ENCODE measurements around the gene PRR20C. TPM values are rescaled to one million over a fixed set of nuclear protein-coding genes. Genes with fewer than 3 reads are reported as not detected.

PRR20C gene
- polyA plus RNA-seq, 1 of the 3 experiments (the other 2 are of a cell fraction), result not detected

DNA sequence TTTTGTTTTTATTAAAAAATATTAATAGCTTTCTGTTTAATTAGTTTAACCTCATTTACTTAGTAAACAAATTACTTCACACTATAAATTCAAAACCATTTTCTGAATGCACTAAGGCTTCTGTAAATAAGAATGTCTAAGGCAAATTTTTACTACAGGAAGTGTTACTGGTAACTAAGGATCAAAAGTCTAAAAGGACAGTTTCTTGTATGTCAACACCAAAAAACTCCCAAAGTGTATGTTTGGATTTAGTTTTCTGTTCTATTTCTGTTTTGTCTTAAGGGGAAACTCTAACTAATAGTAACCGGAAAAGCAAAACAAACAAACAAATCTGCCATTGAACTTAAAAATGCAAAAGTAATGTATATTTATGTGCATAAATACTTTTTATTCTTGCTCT lies 37.8 kb downstream of the PRR20C start:
- Histone ChIP-seq H3K4me1 (ENCODE audit: control insufficient read depth in 1 of 2, insufficient read depth in 2 of 2, low read depth in 1 of 2, low read length in 1 of 2) (no peaks in the 10 kb centered on the region), H3K4me2 (no peak overlapping the region), H3K9me3 (no peaks in the 10 kb centered on the region; the same call in 1 of the 2 replicates), H3K36me3 (replicated peaks in 1 of 2; ENCODE audit: control insufficient read depth in 1 of 2, insufficient read depth in 2 of 2, low read length in 1 of 2) (no peaks in the 10 kb centered on the region), H3F3A (replicated peaks; ENCODE audit: insufficient read depth) (no peaks in the 10 kb centered on the region), H2AFZ (ENCODE audit: low read depth) (no peak overlapping the region), H3K9me2 (0 out of 2 replicates have a peak, but pooled peaks cover 2% of the 10 kb centered on the region), H3K27ac (ENCODE audit: low read depth in 2 of 2, low read length in 1 of 2) (no peak overlapping the region), H3K79me2 (ENCODE audit: insufficient read depth) (no peaks in the 10 kb centered on the region), H4K20me1 (ENCODE audit: insufficient read depth) (no peaks in the 10 kb centered on the region), H3K4me3 (ENCODE audit: low read depth in 2 of 2, low read length in 1 of 2) (no peak overlapping the region), H3K27me3 (ENCODE audit: insufficient read depth) (no peaks in the 10 kb centered on the region), H3K9ac (no peak overlapping the region)
- CTCF ChIA-PET, result no interaction called here
- WGBS (ENCODE audit: low lambda C conversion rate), result 57% methylated on average over 1 of the region's 1 CpG
- TF ChIP-seq YY1 (IDR thresholded peaks at IDR 0.05; ENCODE audit: low read depth) (no peak), RFX5 (IDR thresholded peaks at IDR 0.05; ENCODE audit: low read length) (no peak), FOXJ3 (CRISPR knock-in tag; IDR thresholded peaks at IDR 0.05) (no peak), POLR2AphosphoS5 (IDR thresholded peaks at IDR 0.05; ENCODE audit: low read depth, low read length) (no peak), USF1 (IDR thresholded peaks at IDR 0.05; ENCODE audit: borderline replicate concordance, low read depth) (no peak), EP300 (IDR thresholded peaks at IDR 0.05; ENCODE audit: borderline replicate concordance in 1 of 2, low read depth in 1 of 2, low read length in 1 of 2) (no peak), PBX3 (IDR thresholded peaks at IDR 0.05) (no peak), MXI1 (IDR thresholded peaks at IDR 0.05; ENCODE audit: low read depth, low read length) (no peak), TAF1 (IDR thresholded peaks at IDR 0.05; ENCODE audit: borderline replicate concordance, low read depth, low read length) (no peak), ELF1 (IDR thresholded peaks at IDR 0.05) (no peak), TCF12 (IDR thresholded peaks at IDR 0.05) (no peak), NRF1 (IDR thresholded peaks at IDR 0.05; ENCODE audit: low read depth, low read length) (no peak), CTCF (IDR thresholded peaks at IDR 0.05) (no peak), JUND (IDR thresholded peaks at IDR 0.05) (no peak), IRF3 (IDR thresholded peaks at IDR 0.05; ENCODE audit: low read depth, low read length) (no peak), GABPA (IDR thresholded peaks at IDR 0.05; ENCODE audit: low read depth) (no peak), USF2 (IDR thresholded peaks at IDR 0.05; ENCODE audit: borderline replicate concordance, low read depth, low read length) (no peak), REST (IDR thresholded peaks at IDR 0.05; ENCODE audit: low read depth, low read length) (no peak), SMC3 (IDR thresholded peaks at IDR 0.05; ENCODE audit: low read depth, low read length) (no peak)
- TF ChIP-seq, protein P1, sequence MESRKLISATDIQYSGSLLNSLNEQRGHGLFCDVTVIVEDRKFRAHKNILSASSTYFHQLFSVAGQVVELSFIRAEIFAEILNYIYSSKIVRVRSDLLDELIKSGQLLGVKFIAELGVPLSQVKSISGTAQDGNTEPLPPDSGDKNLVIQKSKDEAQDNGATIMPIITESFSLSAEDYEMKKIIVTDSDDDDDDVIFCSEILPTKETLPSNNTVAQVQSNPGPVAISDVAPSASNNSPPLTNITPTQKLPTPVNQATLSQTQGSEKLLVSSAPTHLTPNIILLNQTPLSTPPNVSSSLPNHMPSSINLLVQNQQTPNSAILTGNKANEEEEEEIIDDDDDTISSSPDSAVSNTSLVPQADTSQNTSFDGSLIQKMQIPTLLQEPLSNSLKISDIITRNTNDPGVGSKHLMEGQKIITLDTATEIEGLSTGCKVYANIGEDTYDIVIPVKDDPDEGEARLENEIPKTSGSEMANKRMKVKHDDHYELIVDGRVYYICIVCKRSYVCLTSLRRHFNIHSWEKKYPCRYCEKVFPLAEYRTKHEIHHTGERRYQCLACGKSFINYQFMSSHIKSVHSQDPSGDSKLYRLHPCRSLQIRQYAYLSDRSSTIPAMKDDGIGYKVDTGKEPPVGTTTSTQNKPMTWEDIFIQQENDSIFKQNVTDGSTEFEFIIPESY (IDR thresholded peaks at IDR 0.05; ENCODE audit: borderline replicate concordance, low read depth), result no peak
- DNase-seq, result no peak
- POLR2A ChIA-PET, result no interaction called here

All from SK-N-SH (cell line).